Stimulated activated CD4-positive, alpha-beta T cell treated with anti-CD3 and anti-CD28 coated beads, Interleukin-2, amount 100 ng/mL, for 48 hours (primary cell): ENCODE results near the gene RHOBTB1.
"Not testable (repeated sequence)": the region's sequence is repeated elsewhere in the genome, so short reads cannot be mapped to it uniquely, and the experiment has no call there.

Experiments used
- DNase-seq, 2 donors: peaks; one replicate each; pipeline ENCODE4 v3.0.0-alpha.2; 2020

RHOBTB1 gene

DNA sequence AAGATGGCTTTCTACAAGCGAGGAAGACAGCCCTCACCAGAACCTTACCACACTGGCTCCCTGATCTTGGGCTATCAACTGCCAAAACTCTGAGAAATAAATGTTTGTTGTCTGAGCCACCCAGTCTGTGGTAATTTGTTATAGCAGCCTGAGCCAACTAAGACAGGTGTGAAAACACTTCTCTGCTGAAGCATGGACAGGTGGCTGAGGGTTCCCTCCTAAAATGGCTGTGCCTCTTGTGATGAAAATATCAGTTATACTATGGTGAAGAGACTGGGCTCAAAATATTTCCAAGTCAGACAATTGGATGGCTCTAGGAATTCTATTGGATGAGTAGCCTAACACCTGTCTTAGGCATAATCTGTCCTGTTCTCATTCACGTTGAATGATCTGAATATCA, 87.6 kb downstream of the RHOBTB1 start:
- DNase-seq, result no peak

DNA sequence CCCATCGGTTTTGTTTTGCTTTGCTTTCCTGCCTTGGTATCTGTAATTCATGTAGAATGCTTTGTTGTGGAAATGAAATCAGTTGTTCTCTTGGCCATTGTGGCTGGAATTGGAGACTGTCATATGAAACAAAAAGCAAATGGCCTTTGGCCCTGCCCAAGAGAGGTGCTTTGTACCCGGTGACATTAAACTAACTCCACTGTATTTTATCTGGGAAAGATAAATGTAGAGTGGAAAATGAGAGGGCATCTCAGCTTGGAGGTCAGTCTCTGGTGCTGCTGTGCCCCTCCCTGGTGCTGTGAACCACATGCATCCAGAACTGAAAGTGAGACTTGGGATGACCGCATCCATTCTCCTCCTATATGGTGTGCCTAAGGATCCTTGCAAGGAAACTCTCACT, 90.3 kb downstream of the RHOBTB1 start:
- DNase-seq, result no peak

DNA sequence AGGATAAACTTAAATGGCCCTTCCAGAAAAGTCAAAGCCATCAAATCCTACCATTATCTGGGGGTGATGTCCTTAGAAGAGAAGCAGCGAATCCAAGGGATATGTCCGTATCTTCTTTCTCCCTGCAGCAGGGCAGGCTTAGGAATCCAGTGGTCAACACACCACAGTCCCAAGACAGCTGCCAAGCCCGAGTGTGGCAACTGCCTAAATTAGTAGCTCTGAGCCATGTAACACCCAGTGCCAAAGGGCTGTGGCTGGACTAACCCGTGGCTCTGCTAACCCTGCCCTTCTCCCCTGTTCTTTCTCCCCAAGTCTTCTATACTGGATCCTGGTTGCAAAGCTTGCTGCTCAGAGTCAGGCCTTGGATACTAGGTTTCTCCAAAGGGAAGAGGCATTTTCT, 90.9 kb downstream of the RHOBTB1 start:
- DNase-seq, result no peak

DNA sequence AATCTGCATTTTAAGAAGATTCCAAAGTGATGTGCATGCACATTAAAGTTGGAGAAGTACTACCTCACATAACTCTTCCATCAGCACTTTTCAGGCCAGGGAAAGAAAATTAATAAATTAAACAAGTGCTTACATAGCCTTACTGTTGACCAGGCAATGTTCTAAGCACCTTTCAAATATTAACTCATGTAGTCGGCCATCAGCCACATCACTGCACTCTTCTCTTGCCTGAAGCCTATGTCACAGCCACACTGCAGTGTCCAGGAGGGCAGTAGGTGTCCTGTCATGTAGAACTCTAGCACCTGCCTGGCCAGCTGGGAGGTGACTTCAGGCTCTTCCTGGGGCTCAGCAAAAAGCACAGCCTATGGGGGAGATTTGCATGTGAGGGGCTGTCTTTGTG, 94.2 kb downstream of the RHOBTB1 start:
- no peak for DNase-seq

DNA sequence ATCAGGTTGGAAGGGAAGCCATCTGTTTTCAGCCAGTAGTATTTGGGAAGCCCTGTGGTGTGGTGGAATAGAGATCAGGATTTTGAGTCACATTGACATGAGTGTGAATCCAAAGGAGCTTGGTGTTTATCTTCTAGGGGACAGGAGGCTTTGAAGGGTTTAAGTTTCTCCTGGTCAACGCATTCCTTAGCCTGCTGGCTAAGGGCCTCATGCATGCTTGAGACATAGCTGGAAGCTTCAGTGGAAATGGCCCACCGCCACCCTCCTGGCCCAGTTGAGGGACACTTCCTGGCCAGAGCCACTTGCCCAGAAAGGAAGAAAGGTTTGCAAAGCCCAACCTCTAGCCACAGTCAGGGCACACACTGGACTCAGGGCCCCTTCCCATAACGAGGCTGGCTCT, 94.8 kb downstream of the RHOBTB1 start:
- DNase-seq, result no peak

DNA sequence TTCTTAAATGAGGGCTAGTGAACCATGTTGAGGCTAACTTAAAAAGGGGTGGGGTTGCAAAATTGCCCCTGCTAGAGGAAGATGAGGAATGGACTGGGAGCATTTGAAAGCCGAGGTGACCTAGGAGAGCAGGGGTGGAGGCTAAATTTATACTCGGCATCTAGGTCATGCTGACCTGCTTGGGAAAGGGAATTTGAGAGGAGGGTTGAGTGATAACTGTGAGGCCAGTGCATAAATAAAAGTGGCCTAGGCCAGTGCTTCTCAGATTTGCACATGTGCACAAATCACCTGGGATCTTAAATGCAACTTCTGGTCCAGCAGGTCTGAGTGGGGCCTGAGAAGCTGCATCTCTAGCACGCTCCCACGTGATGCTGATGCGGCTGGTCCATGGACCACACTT, 95.3 kb downstream of the RHOBTB1 start:
- DNase-seq, result no peak

DNA sequence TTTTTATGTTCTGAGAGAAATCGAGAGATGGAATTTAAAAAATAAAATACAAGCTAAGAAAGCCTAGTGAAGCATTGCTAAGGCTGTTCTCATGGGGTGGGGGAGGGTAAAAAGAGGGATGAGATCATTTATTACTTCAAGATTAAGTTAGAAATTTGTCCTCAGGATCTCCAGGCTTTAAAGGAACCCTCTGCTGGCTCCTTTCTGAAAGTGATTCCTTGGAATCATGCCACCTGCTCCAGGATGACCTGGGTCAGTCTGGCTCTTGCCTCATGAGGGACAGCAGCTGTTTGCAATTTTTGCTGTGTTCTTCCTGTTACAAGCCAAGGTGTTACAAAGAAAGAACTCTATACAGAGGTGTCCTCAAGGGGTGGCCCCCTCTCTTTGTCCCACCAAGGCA, 95.9 kb downstream of the RHOBTB1 start:
- DNase-seq, result no peak

DNA sequence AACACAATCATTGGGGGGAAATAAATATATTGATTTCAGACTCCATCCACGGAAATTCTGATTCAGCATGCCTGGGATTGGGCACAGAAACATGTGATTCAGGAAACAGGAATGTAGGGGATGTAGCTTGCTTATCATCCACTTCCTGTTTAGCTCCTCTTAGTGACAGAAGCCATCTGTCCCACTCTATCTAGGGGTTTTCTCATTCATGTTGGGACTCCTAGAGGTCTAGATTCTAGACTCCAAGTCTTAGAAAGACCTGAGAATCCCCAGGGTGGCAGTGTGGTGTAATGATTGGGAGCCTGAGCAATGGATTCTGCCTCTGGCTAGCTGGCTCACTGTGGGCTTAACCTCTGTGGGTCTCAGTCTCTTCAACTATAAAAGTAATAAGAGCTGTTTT, 97.8 kb downstream of the RHOBTB1 start:
- no peak for DNase-seq

DNA sequence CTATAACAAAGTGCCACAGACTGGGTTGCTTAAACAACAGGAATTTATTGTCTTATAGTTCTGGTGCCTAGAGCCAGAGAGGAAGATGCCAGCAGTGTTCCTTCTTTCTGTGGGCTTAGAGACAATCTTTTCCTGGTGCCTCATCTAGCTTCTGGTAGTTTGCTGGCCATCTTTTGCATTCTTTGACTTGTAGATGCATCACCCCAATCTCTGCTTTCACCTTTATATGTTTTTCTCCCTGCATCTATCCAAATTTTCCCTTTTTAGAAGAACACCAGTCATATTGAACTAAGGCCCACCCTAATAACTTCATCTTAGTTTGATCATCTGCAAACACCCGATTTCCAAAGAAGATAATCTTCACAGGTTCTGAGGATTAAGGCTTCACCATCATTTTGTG, 98.9 kb downstream of the RHOBTB1 start:
- DNase-seq, result no peak

DNA sequence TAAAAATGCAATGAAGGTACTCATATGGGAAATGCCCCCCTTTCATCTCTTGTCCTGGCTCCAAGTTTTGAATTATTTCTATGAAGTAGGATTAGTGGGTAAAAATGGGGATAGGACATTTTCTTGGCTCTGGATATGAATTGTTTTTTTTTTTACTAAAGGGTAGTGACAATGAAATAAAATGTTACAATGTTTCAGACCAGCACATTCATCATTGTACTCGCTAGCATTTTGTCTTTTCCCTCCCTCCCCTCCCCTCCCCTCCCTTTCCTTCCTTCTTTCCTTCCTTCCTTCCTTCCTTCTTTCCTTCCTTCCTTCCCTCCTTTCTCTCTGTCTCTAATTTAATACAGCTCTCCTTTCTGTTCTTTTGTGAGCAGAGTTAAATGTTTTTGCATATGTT, 101.3 kb downstream of the RHOBTB1 start:
- DNase-seq, result no peak

DNA sequence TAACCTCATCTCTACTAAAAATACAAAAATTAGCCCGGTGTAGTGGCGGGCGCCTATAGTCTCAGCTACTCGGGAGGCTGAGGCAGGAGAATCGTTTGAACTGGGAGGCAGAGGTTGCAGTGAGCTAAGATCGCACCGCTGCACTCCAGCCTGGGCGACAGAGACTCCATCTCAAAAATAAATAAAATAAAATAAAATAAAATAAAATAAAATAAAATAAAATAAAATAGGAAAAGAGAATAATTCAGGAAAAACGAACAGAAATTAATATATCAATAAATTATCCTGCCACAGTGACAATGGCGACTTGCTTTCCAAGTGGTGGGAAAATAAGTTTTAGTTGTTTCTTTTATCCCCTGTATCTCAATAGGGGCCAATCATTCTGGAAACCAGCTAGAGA, 102.8 kb downstream of the RHOBTB1 start:
- DNase-seq, result not testable (repeated sequence)

DNA sequence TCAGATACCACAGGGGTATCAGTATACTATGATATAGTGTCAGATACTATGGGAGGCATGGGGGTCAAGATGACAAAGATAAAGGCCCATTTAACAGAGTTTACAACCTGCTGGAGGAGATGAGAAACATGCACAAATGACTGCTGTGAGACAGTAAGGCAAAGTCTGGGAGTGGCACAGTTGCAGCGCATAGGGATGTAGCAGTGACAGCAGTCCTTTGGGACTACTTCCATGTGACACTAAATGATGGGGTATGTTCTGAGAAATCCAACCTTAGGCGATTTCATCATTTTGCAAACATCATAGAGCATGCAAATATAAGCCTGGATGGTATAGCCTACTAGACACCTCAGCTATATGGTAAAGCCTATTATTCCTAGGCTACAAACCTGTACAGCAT, 108.9 kb downstream of the RHOBTB1 start:
- no peak for DNase-seq

DNA sequence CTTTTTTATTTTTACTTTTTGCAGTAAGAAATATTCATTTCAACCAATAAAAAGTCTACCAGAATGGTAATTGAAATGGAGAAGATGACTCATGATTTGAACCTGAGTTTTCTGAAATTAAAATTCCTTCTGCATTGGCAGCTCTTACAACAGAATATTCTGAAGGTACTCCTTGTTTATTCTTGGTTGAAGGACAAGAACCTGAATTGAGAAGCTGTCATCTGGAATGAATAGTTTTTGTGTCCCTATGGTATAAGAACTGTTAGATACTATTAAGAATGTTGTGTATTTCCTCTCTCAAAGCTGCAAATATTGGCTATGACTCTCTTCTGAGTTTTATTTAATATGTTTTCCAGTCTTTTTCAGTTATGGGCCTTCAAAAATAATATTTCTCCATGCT, 109.6 kb downstream of the RHOBTB1 start:
- no peak for DNase-seq

DNA sequence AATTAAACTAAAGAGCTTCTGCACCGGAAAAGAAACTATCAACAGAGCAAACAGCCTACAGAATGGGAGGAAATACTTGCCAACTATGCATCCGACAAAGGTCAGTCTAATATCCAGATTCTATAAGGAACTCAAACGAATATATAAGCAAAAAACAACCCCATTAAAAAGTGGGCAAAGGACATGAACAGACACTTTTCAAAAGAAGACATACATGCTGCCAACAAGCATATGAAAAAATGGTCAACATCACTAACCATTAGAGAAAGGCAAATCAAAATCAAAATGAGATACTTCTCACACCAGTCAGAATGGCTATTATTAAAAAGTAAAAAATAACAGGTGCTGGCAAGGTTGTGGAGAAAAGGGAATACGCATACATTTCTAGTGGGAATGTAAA, 111.8 kb downstream of the RHOBTB1 start:
- not testable (repeated sequence) for DNase-seq

DNA sequence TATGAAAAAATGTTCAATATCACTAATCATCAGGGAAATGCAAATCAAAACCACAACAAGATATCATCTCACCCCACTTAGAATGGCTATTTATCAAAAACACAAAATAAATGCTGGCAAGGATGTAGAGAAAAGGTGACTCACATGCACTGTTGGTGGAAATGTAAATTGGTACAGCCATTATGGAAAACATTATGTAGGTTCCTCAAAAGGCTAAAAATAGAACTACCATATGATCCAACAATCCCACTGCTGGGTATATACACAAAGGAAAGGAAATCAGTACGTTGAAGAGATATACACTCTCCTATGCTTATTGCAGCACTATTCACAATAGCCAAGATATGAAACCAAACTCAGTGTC, 115.5 kb downstream of the RHOBTB1 start:
- no peak for DNase-seq

DNA sequence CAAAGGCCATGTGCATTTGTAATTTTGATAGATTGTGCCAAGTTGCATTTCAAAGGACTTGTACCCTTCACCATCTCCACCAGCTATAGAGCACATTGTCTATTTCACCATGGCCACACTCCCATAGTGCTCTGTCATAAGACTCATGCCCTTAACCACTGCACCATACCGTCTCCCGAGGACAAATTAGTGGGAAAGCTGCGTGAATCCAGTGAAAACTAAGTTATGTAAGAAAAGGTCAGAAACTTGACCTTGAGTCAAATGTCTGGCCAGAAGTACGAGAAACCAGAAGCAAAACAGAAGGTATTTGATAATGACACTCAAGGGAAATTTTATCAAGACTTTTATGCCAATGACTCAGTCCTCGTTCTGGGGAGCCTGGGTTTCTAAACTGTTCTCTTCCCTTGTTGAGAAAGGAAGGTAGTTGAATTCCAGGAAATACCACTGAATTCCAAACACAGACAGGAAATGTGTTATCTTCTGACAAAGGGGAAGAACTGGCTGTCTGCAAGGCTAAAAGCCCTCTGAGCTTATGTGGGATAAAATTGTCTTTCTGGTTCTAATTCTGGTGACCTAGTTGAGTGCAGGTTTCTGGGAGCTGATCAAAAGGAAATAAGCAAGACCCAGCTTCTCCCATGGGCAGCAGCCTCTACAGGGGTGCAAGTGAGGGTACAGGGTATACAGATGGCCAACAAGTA, 116.0 kb downstream of the RHOBTB1 start:
- DNase-seq, result no peak

DNA sequence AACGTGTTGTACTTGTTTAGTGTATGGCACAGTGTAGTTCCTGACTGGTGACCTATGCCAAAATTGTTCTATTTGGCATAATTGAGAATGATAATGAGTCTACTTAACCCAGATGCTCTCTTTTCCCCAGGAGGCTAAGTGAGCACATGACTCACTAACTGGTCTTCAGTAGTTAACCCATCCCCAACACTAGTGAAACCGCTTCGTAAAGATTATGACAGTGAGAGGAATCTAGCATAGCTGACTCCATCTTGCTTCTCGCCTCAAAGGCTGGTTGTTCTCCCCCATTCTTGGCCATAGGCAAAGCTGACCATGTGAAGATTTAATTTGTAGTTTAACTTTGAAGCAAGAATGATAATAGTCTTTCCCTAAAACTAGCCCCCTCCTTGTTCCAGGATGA, 118.5 kb downstream of the RHOBTB1 start:
- DNase-seq, result no peak

DNA sequence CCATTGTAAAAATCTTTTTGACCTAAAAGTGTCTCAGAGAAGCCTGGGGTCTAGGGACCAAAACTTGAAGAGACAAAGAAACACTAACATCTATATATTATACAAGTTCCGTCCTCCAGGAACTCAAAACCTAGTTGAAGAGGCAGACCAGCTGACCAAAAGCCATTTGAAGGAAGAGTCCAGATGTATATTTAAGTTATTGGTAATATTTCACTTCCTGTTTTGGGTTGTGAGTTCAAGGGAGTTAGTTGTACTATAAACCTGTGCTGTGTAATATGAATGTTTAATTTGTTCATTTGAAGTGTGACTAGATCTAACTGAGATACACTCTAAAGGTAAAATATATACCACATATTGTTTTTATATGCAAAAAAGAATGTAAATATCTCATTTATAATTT, 120.7 kb downstream of the RHOBTB1 start:
- DNase-seq, result no peak

DNA sequence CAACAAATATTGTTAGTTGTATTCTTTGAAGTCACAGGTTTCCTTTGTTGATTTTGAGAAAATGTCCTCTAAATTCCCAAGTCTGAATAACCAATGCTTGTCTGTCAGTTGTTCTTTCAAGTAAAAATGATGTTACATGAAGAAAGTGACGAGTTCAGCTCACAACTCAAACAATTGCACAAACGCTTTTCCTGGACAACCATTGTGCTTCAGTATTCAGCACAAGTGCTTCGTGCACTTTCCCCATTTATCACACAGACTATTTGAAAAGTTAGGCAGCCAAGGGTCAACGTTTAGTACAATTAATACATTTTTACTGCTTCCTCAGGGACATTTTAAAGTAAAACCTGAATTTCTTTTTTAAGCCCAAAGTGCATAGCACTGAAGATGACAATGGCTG, 121.2 kb downstream of the RHOBTB1 start:
- no peak for DNase-seq

DNA sequence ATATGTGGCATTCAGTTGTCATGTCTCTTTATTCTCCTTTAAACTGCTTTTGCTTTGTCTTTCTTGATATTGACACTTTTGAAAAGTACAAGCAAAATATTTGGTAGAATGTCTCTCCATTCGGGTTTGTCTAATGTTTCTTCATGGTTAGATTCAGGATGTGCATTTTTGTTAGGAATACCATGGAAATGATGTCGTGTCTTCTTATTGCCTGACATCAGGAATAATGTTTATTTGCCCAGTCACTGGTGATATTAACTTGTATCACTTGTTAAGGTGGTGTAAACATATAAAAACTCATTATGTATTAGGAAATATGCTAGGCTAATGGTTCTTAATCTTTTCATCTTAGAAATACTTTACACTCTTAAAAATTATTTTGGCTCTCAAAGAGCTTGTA, 122.3 kb downstream of the RHOBTB1 start:
- no peak for DNase-seq

DNA sequence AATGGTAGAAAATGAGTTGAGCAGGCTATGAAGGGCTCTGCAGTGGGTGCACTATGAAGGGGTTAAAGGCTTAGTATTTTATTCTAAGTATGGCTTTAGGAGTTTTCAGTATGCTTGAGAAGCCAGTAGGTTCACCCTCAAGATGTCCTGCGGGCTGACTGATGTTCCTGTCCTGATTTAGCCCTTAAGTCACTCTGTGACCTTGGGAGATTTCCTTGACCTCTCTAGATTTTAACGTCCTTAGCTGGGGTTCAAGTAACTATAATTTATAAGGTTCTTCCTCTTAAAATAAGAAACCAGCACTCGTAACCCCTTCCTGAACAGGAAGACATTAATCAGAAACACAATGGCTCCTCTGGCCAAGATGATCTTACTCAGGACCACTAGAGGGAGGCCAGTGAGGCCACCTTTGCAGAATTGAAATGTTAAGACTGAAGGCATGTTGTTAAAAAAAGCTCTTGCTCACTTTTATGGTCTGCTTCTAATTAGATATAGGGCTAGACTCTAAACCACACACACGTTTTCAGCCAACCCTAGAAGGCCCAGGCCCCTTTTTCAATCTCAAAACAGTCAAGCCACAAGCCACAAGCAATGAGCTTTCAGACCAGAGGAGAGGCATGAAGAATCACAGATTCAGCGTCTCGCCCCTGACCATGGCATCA, 123.8 kb downstream of the RHOBTB1 start:
- DNase-seq, result no peak
